Superior temporal gyrus (tissue), 1 donor: Measurements from ENCODE around the gene CYP27B1.

Experiments used
- DNase-seq: peaks from one replicate; pipeline ENCODE4 v3.0.0-alpha.2; 2016; ENCODE audit errors: extremely low spot score

CYP27B1 gene

GRCh38 chr12:57751788-57752667 is 14.8 kb downstream of the CYP27B1 start, which contains the start of gene CDK4:
Gene CDK4, minus strand, starts transcription at chr12:57752310. Its CDS starts 593 bp downstream, at chr12:57751717.
- peak; percentile 100 for DNase-seq

- DNase-seq = no peak
Observed at GRCh38 chr12:57751432-57751787, 15.5 kb downstream of the CYP27B1 start.

GRCh38 chr12:57750561-57751431 is 16.1 kb downstream of the CYP27B1 start:
- DNase-seq = no peak

- no peak for DNase-seq
Observed at GRCh38 chr12:57749061-57749460, 17.8 kb downstream of the CYP27B1 start.

- DNase-seq = no peak
Observed at GRCh38 chr12:57746025-57746424, 20.9 kb downstream of the CYP27B1 start.

GRCh38 chr12:57745485-57745881 is 21.4 kb downstream of the CYP27B1 start:
- DNase-seq = no peak

GRCh38 chr12:57744777-57745484 is 21.9 kb downstream of the CYP27B1 start, which contains the start of gene TSPAN31:
Gene TSPAN31, plus strand, starts transcription at chr12:57745039. Its CDS starts 116 bp downstream, at chr12:57745155.
- peak; percentile 99 for DNase-seq

- DNase-seq = peak; percentile 43
Observed at GRCh38 chr12:57744194-57744776, 22.6 kb downstream of the CYP27B1 start.

GRCh38 chr12:57743769-57744168 is 23.1 kb downstream of the CYP27B1 start:
- DNase-seq = no peak

GRCh38 chr12:57741844-57742738 is 24.8 kb downstream of the CYP27B1 start:
- DNase-seq = no peak

- DNase-seq = no peak
Observed at GRCh38 chr12:57741413-57741789, 25.5 kb downstream of the CYP27B1 start.

GRCh38 chr12:57740656-57741412 is 26.0 kb downstream of the CYP27B1 start:
- DNase-seq = peak; percentile 26

GRCh38 chr12:57739914-57740538 is 26.9 kb downstream of the CYP27B1 start:
- DNase-seq = no peak

- peak; percentile 22 for DNase-seq
Observed at GRCh38 chr12:57739387-57739786, 27.5 kb downstream of the CYP27B1 start.

- DNase-seq = peak; percentile 57
Observed at GRCh38 chr12:57738661-57739237, 28.1 kb downstream of the CYP27B1 start, which contains the start of gene AGAP2. Gene AGAP2, minus strand, starts transcription at chr12:57738742. Its CDS starts 496 bp downstream, at chr12:57738246.

GRCh38 chr12:57737467-57738460 is 29.1 kb downstream of the CYP27B1 start:
- DNase-seq = no peak

GRCh38 chr12:57736741-57737466 is 30.0 kb downstream of the CYP27B1 start:
- no peak for DNase-seq
